Hepatocyte (in vitro differentiated cells): Measurements from ENCODE around the gene HID1.

Experiments used
- CTCF ChIP-seq: fragments of 200-600 bp; sonication (generic); IDR thresholded peaks from 2 replicates; pipeline ENCODE4 v1.5.1; 2016; ENCODE audit warnings: antibody characterized with exemption, mild to moderate bottlenecking; ENCODE audit not compliant: poor library complexity
- EZH2 ChIP-seq: fragments of 200-600 bp; sonication (generic); IDR thresholded peaks from 2 replicates; pipeline ENCODE4 v1.6.1; 2016; ENCODE audit warnings: antibody characterized with exemption, mild to moderate bottlenecking, borderline replicate concordance
- EZH2phosphoT487 ChIP-seq: fragments of 200-600 bp; sonication (generic); IDR thresholded peaks from one replicate; pipeline ENCODE4 v1.6.1; 2018; ENCODE audit warnings: antibody characterized with exemption, mild to moderate bottlenecking, low read depth, moderate library complexity; ENCODE audit not compliant: unreplicated experiment, severe bottlenecking

- TF ChIP-seq CTCF: no peak
- no peak for TF ChIP-seq EZH2phosphoT487
- no peak for TF ChIP-seq EZH2
These were observed 39.5 kb upstream of the HID1 start for GRCh38 chr17:75012096-75012345.
